ENCODE measurements around the gene RNF152.

GRCh38 chr18:61784834-61785233 lies 108.0 kb downstream of the RNF152 start:
- TF ChIP-seq EZH2 (IDR thresholded peaks at IDR 0.05) (no peak), POLR2AphosphoS5 (IDR thresholded peaks at IDR 0.05; ENCODE audit: borderline replicate concordance, low read depth, low read length) (no peak)
